Activated CD4-positive, alpha-beta T cell treated with anti-CD3 and anti-CD28 coated beads for 24 hours (primary cell): ENCODE results near the gene ANTXR1.

Experiments
- DNase-seq, 2 donors: peaks; one replicate each; pipeline ENCODE4 v3.0.0-alpha.2; 2020; ENCODE audit warnings: low read depth in 2 of 2

The ANTXR1 gene

GRCh38 chr2:69181806-69182427, 168.9 kb downstream of the ANTXR1 start:
- DNase-seq, result no peak

GRCh38 chr2:69183659-69184058, 170.7 kb downstream of the ANTXR1 start:
- DNase-seq, result no peak

GRCh38 chr2:69184224-69184623, 171.2 kb downstream of the ANTXR1 start:
- no peak for DNase-seq

- no peak for DNase-seq
Measured at GRCh38 chr2:69185807-69186206, 172.8 kb downstream of the ANTXR1 start.

GRCh38 chr2:69186614-69187013, 173.6 kb downstream of the ANTXR1 start:
- DNase-seq, result no peak

GRCh38 chr2:69188182-69188900, 175.4 kb downstream of the ANTXR1 start:
- DNase-seq, result no peak

GRCh38 chr2:69190743-69191404, 177.9 kb downstream of the ANTXR1 start:
- DNase-seq, result no peak

GRCh38 chr2:69191634-69192033, 178.7 kb downstream of the ANTXR1 start:
- DNase-seq, result no peak

- no peak for DNase-seq
Measured at GRCh38 chr2:69192176-69192945, 179.4 kb downstream of the ANTXR1 start.

- no peak for DNase-seq
Measured at GRCh38 chr2:69195706-69196105, 182.7 kb downstream of the ANTXR1 start.

- no peak for DNase-seq
Measured at GRCh38 chr2:69196327-69197117, 183.5 kb downstream of the ANTXR1 start.

- no peak for DNase-seq
Measured at GRCh38 chr2:69200107-69200520, 187.1 kb downstream of the ANTXR1 start.

GRCh38 chr2:69201259-69201658, 188.3 kb downstream of the ANTXR1 start:
- DNase-seq, result no peak

- no peak for DNase-seq
Measured at GRCh38 chr2:69202327-69202726, 189.3 kb downstream of the ANTXR1 start.

- DNase-seq, result no peak
Measured at GRCh38 chr2:69203166-69203985, 190.4 kb downstream of the ANTXR1 start.

GRCh38 chr2:69204654-69205053, 191.7 kb downstream of the ANTXR1 start:
- DNase-seq, result no peak

- DNase-seq, result no peak
Measured at GRCh38 chr2:69205076-69205475, 192.1 kb downstream of the ANTXR1 start.

GRCh38 chr2:69205491-69205890, 192.5 kb downstream of the ANTXR1 start:
- DNase-seq, result no peak

GRCh38 chr2:69208023-69208595, 195.1 kb downstream of the ANTXR1 start:
- no peak for DNase-seq

GRCh38 chr2:69209482-69209881, 196.5 kb downstream of the ANTXR1 start:
- DNase-seq, result no peak
